Liver (tissue), 9 donors: ENCODE results near the gene UCKL1. TPM values are rescaled to one million over a fixed set of nuclear protein-coding genes. Genes with fewer than 3 reads are reported as not detected.

Source experiments
- DNase-seq: peaks from one replicate; pipeline ENCODE4 v3.0.0-alpha.2; 2017; ENCODE audit warnings: low spot score
- H3K27ac ChIP-seq, 2 donors: one replicate each; pipeline ENCODE4 v1.7.0; 2013; ENCODE audit warnings: inconsistent platforms in 2 of 2, low read length in 2 of 2, control low read depth in 1 of 2, low read depth in 1 of 2, mild to moderate bottlenecking in 1 of 2
- H3K27me3 ChIP-seq, 4 donors: one replicate each; pipeline versions ENCODE4 v1.6.1 to v1.7.0; 2013; ENCODE audit warnings: low read length in 3 of 4, inconsistent platforms in 1 of 4, mild to moderate bottlenecking in 1 of 4, moderate library complexity in 1 of 4; ENCODE audit not compliant: control insufficient read depth in 4 of 4, insufficient read depth in 4 of 4
- H3K36me3 ChIP-seq, 4 donors: one replicate each; pipeline versions ENCODE4 v1.6.1 to v1.7.0; 2013; ENCODE audit warnings: low read length in 3 of 4, mild to moderate bottlenecking in 3 of 4, low read depth in 1 of 4, moderate library complexity in 1 of 4; ENCODE audit not compliant: control insufficient read depth in 4 of 4, insufficient read depth in 3 of 4
- H3K4me1 ChIP-seq, 4 donors: one replicate each; pipeline versions ENCODE4 v1.6.1 to v1.7.0; 2013; ENCODE audit warnings: low read length in 3 of 4, mild to moderate bottlenecking in 3 of 4, moderate library complexity in 1 of 4; ENCODE audit not compliant: control insufficient read depth in 4 of 4, insufficient read depth in 4 of 4
- H3K4me3 ChIP-seq, 3 donors: one replicate each; pipeline versions ENCODE4 v1.6.1 to v1.7.0; 2013; ENCODE audit warnings: low read length in 3 of 3, control low read depth in 1 of 3, low read depth in 1 of 3, mild to moderate bottlenecking in 1 of 3
- H3K9ac ChIP-seq, 2 donors: one replicate each; pipeline ENCODE4 v1.7.0; 2013; ENCODE audit warnings: low read length in 2 of 2, mild to moderate bottlenecking in 2 of 2, moderate library complexity in 2 of 2, control low read depth in 1 of 2, low read depth in 1 of 2
- H3K9me3 ChIP-seq, 4 donors: one replicate each; pipeline versions ENCODE4 v1.6.1 to v1.7.0; 2013; ENCODE audit warnings: low read length in 3 of 4; ENCODE audit not compliant: control insufficient read depth in 4 of 4
- ATF3 ChIP-seq: IDR thresholded peaks from 2 replicates; pipeline ENCODE4 v1.6.1; 2016; ENCODE audit warnings: antibody characterized with exemption
- CTCF ChIP-seq: fragments of 150-350 bp; IDR thresholded peaks from 2 replicates; pipeline ENCODE4 v1.5.1; 2017; ENCODE audit warnings: improper control_type of control experiment, low read depth, low read length; ENCODE audit not compliant: missing input control
- EGR1 ChIP-seq, 2 donors: IDR thresholded peaks; 2 replicates each; pipeline ENCODE4 v1.6.1; 2016 to 2018; ENCODE audit warnings: antibody characterized with exemption in 2 of 2, low read depth in 2 of 2
- FOXA1 ChIP-seq: IDR thresholded peaks from 2 replicates; pipeline ENCODE4 v1.6.1; 2016; ENCODE audit warnings: antibody characterized with exemption
- FOXA2 ChIP-seq: IDR thresholded peaks from 2 replicates; pipeline ENCODE4 v1.6.1; 2016; ENCODE audit warnings: antibody characterized with exemption
- GABPA ChIP-seq, 2 donors: IDR thresholded peaks in 1 of 2; conservative IDR thresholded peaks in 1 of 2; 2 replicates each; pipeline ENCODE4 v1.6.1; 2016; ENCODE audit warnings: antibody characterized with exemption in 2 of 2, mild to moderate bottlenecking in 1 of 2, moderate library complexity in 1 of 2
- HNF4A ChIP-seq, 2 donors: conservative IDR thresholded peaks; 2 replicates each; pipeline ENCODE4 v1.6.1; 2016; ENCODE audit warnings: antibody characterized with exemption in 2 of 2, mild to moderate bottlenecking in 2 of 2
- HNF4G ChIP-seq: IDR thresholded peaks from 2 replicates; pipeline ENCODE4 v1.6.1; 2016; ENCODE audit warnings: antibody characterized with exemption
- MAX ChIP-seq: IDR thresholded peaks from 2 replicates; pipeline ENCODE4 v1.6.1; 2016; ENCODE audit warnings: antibody characterized with exemption
- NR2F2 ChIP-seq: IDR thresholded peaks from 2 replicates; pipeline ENCODE4 v1.6.1; 2016; ENCODE audit warnings: antibody characterized with exemption
- RAD21 ChIP-seq, 2 donors: IDR thresholded peaks; 2 replicates each; pipeline ENCODE4 v1.6.1; 2016; ENCODE audit warnings: antibody characterized with exemption in 2 of 2, mild to moderate bottlenecking in 2 of 2
- REST ChIP-seq: IDR thresholded peaks from 2 replicates; pipeline ENCODE4 v1.6.1; 2016; ENCODE audit warnings: antibody characterized with exemption, mild to moderate bottlenecking
- RXRA ChIP-seq, 2 donors: IDR thresholded peaks; 2 replicates each; pipeline ENCODE4 v1.6.1; 2017 to 2018; ENCODE audit warnings: antibody characterized with exemption in 2 of 2, mild to moderate bottlenecking in 1 of 2
- SP1 ChIP-seq: IDR thresholded peaks from 2 replicates; pipeline ENCODE4 v1.6.1; 2018; ENCODE audit warnings: antibody characterized with exemption, mild to moderate bottlenecking
- TAF1 ChIP-seq: conservative IDR thresholded peaks from 2 replicates; pipeline ENCODE4 v1.6.1; 2016; ENCODE audit warnings: antibody characterized with exemption, mild to moderate bottlenecking
- YY1 ChIP-seq: IDR thresholded peaks from 2 replicates; pipeline ENCODE4 v1.6.1; 2016; ENCODE audit warnings: antibody characterized with exemption, mild to moderate bottlenecking
- ZBTB33 ChIP-seq: IDR thresholded peaks from 2 replicates; pipeline ENCODE4 v1.6.1; 2016; ENCODE audit warnings: antibody characterized with exemption
- WGBS: extraction: QIAGEN DNeasy Blood & Tissue Kit; methylation state at CpG from one replicate; pipeline ENCODE4 v1.1.7; 2013; 5-methylcytosine and 5-hydroxymethylcytosine counted together
- polyA plus RNA-seq, 2 donors: library from polyadenylated mRNA; stranded (reverse) in 1 of 2; unstranded in 1 of 2; fragments of 200-250 nt in 1 of 2; fragments of >200 nt in 1 of 2; fragmentation: Nextera tagmentation in 1 of 2; extraction: Ambion mirVana in 1 of 2; gene quantifications; one replicate each; pipeline versions ENCODE4 v1.2.1 to v1.2.3, GENCODE V29; 2013 to 2015
- total RNA-seq, 2 donors: library from RNA; depleted of rRNA; stranded (reverse); fragments of >200 nt; gene quantifications; one replicate each; pipeline ENCODE4 v1.2.3, GENCODE V29; 2014
- donor health status: healthy.
- donor health status: healthy.
- donor health status: healthy.
- donor health status: healthy.
- donor health status: healthy.

UCKL1 gene
- total and polyA plus RNA-seq, 4 donors = 16.4 to 20.4 (median 18.3) TPM

- peaks cover 13 to 49% (median 43%) of the 10 kb centered on the region in 4 donors for H3K4me1 ChIP-seq
- WGBS = 86% methylated on average over 15 of the region's 15 CpGs
- H3K27me3 ChIP-seq = no peaks in the 10 kb centered on the region
- DNase-seq = no peak
- no peak overlapping the region for H3K27ac ChIP-seq
- H3K4me3 ChIP-seq = no peak overlapping the region
- H3K9me3 ChIP-seq = no peaks in the 10 kb centered on the region
- H3K9ac ChIP-seq = no peak overlapping the region
- TF ChIP-seq NR2F2 (no peak), MAX (no peak), FOXA1 (no peak), HNF4A (conservative IDR thresholded peaks at IDR 0.05) (no peak), EGR1 (IDR thresholded peaks at IDR 0.05; ENCODE audit: low read depth in 2 of 2) (no peak), ATF3 (no peak), GABPA (IDR thresholded peaks at IDR 0.05 in 1 of 2, conservative IDR thresholded peaks at IDR 0.05 in 1 of 2) (no peak), TAF1 (no peak), REST (no peak)
- peaks cover 9 to 33% (median 13%) of the 10 kb centered on the region in 4 donors for H3K36me3 ChIP-seq
Measured at GRCh38 chr20:63946986-63947637, 9.1 kb downstream of the UCKL1 start.

- no peak overlapping the region for H3K27ac ChIP-seq
- peaks cover 13 to 40% (median 36%) of the 10 kb centered on the region in 4 donors for H3K4me1 ChIP-seq
- TF ChIP-seq NR2F2 = no peak
- TF ChIP-seq FOXA2 = no peak
- no peak for TF ChIP-seq REST
- no peak for TF ChIP-seq HNF4A (conservative IDR thresholded peaks at IDR 0.05)
- no peak for TF ChIP-seq FOXA1
- no peak for TF ChIP-seq RAD21 (IDR thresholded peaks at IDR 0.05)
- TF ChIP-seq HNF4G = no peak
- no peak for TF ChIP-seq SP1
- TF ChIP-seq CTCF = no peak
- TF ChIP-seq YY1 = no peak
- no peak for TF ChIP-seq ZBTB33
- TF ChIP-seq MAX = no peak
- no peak for TF ChIP-seq RXRA (IDR thresholded peaks at IDR 0.05)
- TF ChIP-seq GABPA (IDR thresholded peaks at IDR 0.05 in 1 of 2, conservative IDR thresholded peaks at IDR 0.05 in 1 of 2) = no peak
- H3K9ac ChIP-seq = no peak overlapping the region
- peaks cover 9 to 34% (median 13%) of the 10 kb centered on the region in 4 donors for H3K36me3 ChIP-seq
- no peak for DNase-seq
- no peaks in the 10 kb centered on the region for H3K27me3 ChIP-seq
- H3K9me3 ChIP-seq = no peaks in the 10 kb centered on the region
- WGBS = 95% methylated on average over 39 of the region's 39 CpGs
- H3K4me3 ChIP-seq = no peak overlapping the region
Measured at GRCh38 chr20:63945921-63946920, 10.0 kb downstream of the UCKL1 start.
